RWPE1 (cell line): Measurements from ENCODE around the gene APC2.
A peak's percentile ranks its signal among the peaks of the same experiment; 100 is the strongest.

Experiments used
- CTCF ChIA-PET: fragments of 350-600 bp; sonication (Branson Sonifier 250); formaldehyde crosslinking; extraction: SDS; loops from one replicate; lab custom pipeline; 2021; lab: Yijun Ruan, JAX
- POLR2A ChIA-PET: fragments of 400-600 bp; formaldehyde crosslinking; extraction: SDS; loops from one replicate; lab custom pipeline; 2020; ENCODE audit warnings: antibody characterized with exemption; ENCODE audit not compliant: low non-redundant PET; lab: Yijun Ruan, JAX
- DNase-seq: peaks from one replicate; pipeline ENCODE4 v3.0.0; 2012; ENCODE audit warnings: low spot score
- H3K27ac ChIP-seq: fragments of 450-650 bp; 2 replicates; pipeline ENCODE4 v1.5.1; 2017
- TF ChIP-seq, protein P1 (sequence below): fragments of 450-650 bp; conservative IDR thresholded peaks from 2 replicates; pipeline ENCODE4 v1.5.1; 2017; ENCODE audit warnings: low read depth, mild to moderate bottlenecking

The APC2 gene

DNA sequence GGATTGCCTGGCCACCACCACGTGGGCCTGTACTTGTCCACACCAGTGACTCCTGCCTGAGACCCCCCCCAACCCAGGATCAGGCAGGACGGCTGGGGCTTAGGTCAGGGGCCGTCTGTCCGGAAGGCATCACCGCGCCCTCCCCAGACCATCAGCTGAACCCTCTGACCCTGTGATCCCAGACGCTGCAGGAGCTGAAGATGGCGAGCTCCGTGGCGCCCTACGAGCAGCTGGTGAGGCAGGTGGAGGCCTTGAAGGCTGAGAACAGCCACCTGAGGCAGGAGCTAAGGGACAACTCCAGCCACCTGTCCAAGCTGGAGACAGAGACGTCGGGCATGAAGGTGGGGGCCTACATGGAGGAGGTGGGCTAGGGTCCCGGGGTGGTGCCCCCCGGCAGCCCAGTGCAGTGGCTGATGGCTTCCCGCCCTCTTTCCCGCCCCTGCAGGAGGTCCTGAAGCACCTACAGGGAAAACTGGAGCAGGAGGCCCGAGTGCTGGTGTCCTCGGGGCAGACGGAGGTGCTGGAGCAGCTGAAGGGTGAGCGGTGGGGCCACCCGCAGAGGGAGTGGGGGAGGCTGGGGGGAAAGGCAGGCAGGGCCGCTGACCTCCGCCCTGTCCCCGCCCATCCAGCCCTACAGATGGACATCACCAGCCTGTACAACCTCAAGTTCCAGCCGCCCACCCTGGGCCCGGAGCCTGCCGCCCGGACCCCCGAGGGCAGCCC lies 3.0 kb downstream of the APC2 start:
- ChIA-PET POLR2A (no interaction called here), CTCF (interaction anchor here (0.8 to 1.7 kb wide), 5 partner anchors 7 to 50 kb away, joined by 3 to 6 read pairs (median 3); no protein-coding TSS in a partner anchor)
- DNase-seq = no peak
- H3K27ac ChIP-seq = no peak overlapping the region
- TF ChIP-seq, protein P1, sequence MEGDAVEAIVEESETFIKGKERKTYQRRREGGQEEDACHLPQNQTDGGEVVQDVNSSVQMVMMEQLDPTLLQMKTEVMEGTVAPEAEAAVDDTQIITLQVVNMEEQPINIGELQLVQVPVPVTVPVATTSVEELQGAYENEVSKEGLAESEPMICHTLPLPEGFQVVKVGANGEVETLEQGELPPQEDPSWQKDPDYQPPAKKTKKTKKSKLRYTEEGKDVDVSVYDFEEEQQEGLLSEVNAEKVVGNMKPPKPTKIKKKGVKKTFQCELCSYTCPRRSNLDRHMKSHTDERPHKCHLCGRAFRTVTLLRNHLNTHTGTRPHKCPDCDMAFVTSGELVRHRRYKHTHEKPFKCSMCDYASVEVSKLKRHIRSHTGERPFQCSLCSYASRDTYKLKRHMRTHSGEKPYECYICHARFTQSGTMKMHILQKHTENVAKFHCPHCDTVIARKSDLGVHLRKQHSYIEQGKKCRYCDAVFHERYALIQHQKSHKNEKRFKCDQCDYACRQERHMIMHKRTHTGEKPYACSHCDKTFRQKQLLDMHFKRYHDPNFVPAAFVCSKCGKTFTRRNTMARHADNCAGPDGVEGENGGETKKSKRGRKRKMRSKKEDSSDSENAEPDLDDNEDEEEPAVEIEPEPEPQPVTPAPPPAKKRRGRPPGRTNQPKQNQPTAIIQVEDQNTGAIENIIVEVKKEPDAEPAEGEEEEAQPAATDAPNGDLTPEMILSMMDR = no peak

GRCh38 chr19:1453525-1454364 lies 3.8 kb downstream of the APC2 start:
- H3K27ac ChIP-seq = no peak overlapping the region
- no peak for DNase-seq
- TF ChIP-seq, protein P1 = no peak
- ChIA-PET POLR2A (no interaction called here), CTCF (interaction anchor here (0.9 to 1.7 kb wide), 4 partner anchors 8 to 51 kb away, joined by 3 to 6 read pairs (median 4); no protein-coding TSS in a partner anchor)

- POLR2A ChIA-PET = no interaction called here
- TF ChIP-seq, protein P1 = no peak
- CTCF ChIA-PET = interaction anchor here (0.6 kb wide), 1 partner anchor 16 kb away, joined by 4 read pairs; no protein-coding TSS in a partner anchor
- DNase-seq = no peak
- peak overlapping the region; percentile 52 for H3K27ac ChIP-seq
These were observed 5.0 kb downstream of the APC2 start for GRCh38 chr19:1455002-1455335.

GRCh38 chr19:1455336-1456120 lies 5.6 kb downstream of the APC2 start:
- peak overlapping the region; percentile 52 for H3K27ac ChIP-seq
- CTCF ChIA-PET = interaction anchor here (0.8 to 1.0 kb wide), 2 partner anchors 10 to 210 kb away, joined by 3 to 4 read pairs; no protein-coding TSS in a partner anchor
- POLR2A ChIA-PET = no interaction called here

GRCh38 chr19:1456121-1456900 lies 6.4 kb downstream of the APC2 start:
- H3K27ac ChIP-seq = no peak overlapping the region; the same call in 1 of the 2 replicates
- ChIA-PET POLR2A (interaction anchor here (0.8 kb wide), 1 partner anchor 45 kb away, joined by 3 read pairs; no protein-coding TSS in a partner anchor), CTCF (interaction anchor here (0.6 to 1.0 kb wide), 3 partner anchors 11 to 211 kb away, joined by 3 to 4 read pairs (median 3); no protein-coding TSS in a partner anchor)
- TF ChIP-seq, protein P1 = no peak
- DNase-seq = no peak

More at GRCh38 chr19:1455336-1456120, 5.6 kb downstream of the APC2 start:
- DNase-seq = peak; percentile 90
- TF ChIP-seq, protein P1 = no peak
